HCT116 (cell line): ENCODE measurements around the gene PRSS36.

ENCODE experiments used
- EZH2 ChIP-seq: fragments of 200-600 bp; sonication (generic); IDR thresholded peaks from 2 replicates; pipeline ENCODE4 v1.6.1; 2017; ENCODE audit warnings: antibody characterized with exemption, mixed run types
- FOSL1 ChIP-seq: IDR thresholded peaks from 2 replicates; pipeline ENCODE4 v1.6.1; 2012; ENCODE audit warnings: low read depth
- JUND ChIP-seq: IDR thresholded peaks from 2 replicates; pipeline ENCODE4 v1.6.1; 2012
- POLR2A ChIP-seq: IDR thresholded peaks from 2 replicates; pipeline ENCODE4 v1.7.0; 2011; ENCODE audit warnings: borderline replicate concordance; ENCODE audit not compliant: insufficient read depth, insufficient read length; ENCODE audit errors: extremely low read depth
- RAD21 ChIP-seq: IDR thresholded peaks from 2 replicates; pipeline ENCODE4 v1.6.1; 2012; ENCODE audit warnings: low read depth, mild to moderate bottlenecking
- SIN3A ChIP-seq: IDR thresholded peaks from 2 replicates; pipeline ENCODE4 v1.6.1; 2012; ENCODE audit warnings: low read depth
- YY1 ChIP-seq: IDR thresholded peaks from 2 replicates; pipeline ENCODE4 v1.6.1; 2011; ENCODE audit warnings: low read length, low read depth, moderate library complexity, mild to moderate bottlenecking; ENCODE audit not compliant: insufficient replicate concordance; ENCODE audit errors: extremely low read depth
- ZNF274 ChIP-seq: fragments of 200-500 bp; sonication (Bioruptor generic); IDR thresholded peaks from 2 replicates; pipeline ENCODE4 v1.6.1; 2014; ENCODE audit warnings: mild to moderate bottlenecking, low read depth, low read length, inconsistent platforms
- TF ChIP-seq, protein P1 (sequence below), 3 experiments: fragments of 200-600 bp in 1 of 3; sonication (generic) in 1 of 3; IDR thresholded peaks in 2 of 3; conservative IDR thresholded peaks in 1 of 3; 2 replicates each; pipeline ENCODE4 v1.5.1; 2012 to 2017; ENCODE audit warnings: low read depth in 2 of 3, low read length in 2 of 3, antibody characterized with exemption in 1 of 3, borderline replicate concordance in 1 of 3, control low read depth in 1 of 3, mild to moderate bottlenecking in 1 of 3, mixed read lengths in 1 of 3, mixed run types in 1 of 3, moderate library complexity in 1 of 3; ENCODE audit not compliant: insufficient read depth in 1 of 3
- TF ChIP-seq, protein P2 (sequence below): IDR thresholded peaks from 2 replicates; pipeline ENCODE4 v1.6.1; 2011; ENCODE audit warnings: mild to moderate bottlenecking, low read length, moderate library complexity; ENCODE audit not compliant: insufficient replicate concordance; ENCODE audit errors: extremely low read depth

GRCh38 chr16:31189412-31189778, 39.5 kb upstream of the PRSS36 start:
- TF ChIP-seq, protein P1, sequence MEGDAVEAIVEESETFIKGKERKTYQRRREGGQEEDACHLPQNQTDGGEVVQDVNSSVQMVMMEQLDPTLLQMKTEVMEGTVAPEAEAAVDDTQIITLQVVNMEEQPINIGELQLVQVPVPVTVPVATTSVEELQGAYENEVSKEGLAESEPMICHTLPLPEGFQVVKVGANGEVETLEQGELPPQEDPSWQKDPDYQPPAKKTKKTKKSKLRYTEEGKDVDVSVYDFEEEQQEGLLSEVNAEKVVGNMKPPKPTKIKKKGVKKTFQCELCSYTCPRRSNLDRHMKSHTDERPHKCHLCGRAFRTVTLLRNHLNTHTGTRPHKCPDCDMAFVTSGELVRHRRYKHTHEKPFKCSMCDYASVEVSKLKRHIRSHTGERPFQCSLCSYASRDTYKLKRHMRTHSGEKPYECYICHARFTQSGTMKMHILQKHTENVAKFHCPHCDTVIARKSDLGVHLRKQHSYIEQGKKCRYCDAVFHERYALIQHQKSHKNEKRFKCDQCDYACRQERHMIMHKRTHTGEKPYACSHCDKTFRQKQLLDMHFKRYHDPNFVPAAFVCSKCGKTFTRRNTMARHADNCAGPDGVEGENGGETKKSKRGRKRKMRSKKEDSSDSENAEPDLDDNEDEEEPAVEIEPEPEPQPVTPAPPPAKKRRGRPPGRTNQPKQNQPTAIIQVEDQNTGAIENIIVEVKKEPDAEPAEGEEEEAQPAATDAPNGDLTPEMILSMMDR (IDR thresholded peaks at IDR 0.05 in 2 of 3, conservative IDR thresholded peaks at IDR 0.05 in 1 of 3; ENCODE audit: borderline replicate concordance in 1 of 3, insufficient read depth in 1 of 3, low read depth in 2 of 3, low read length in 2 of 3) = no peak
- no peak for TF ChIP-seq ZNF274
- no peak for TF ChIP-seq RAD21
- no peak for TF ChIP-seq JUND
- no peak for TF ChIP-seq FOSL1
- TF ChIP-seq YY1 = no peak
- TF ChIP-seq, protein P2, sequence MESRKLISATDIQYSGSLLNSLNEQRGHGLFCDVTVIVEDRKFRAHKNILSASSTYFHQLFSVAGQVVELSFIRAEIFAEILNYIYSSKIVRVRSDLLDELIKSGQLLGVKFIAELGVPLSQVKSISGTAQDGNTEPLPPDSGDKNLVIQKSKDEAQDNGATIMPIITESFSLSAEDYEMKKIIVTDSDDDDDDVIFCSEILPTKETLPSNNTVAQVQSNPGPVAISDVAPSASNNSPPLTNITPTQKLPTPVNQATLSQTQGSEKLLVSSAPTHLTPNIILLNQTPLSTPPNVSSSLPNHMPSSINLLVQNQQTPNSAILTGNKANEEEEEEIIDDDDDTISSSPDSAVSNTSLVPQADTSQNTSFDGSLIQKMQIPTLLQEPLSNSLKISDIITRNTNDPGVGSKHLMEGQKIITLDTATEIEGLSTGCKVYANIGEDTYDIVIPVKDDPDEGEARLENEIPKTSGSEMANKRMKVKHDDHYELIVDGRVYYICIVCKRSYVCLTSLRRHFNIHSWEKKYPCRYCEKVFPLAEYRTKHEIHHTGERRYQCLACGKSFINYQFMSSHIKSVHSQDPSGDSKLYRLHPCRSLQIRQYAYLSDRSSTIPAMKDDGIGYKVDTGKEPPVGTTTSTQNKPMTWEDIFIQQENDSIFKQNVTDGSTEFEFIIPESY = no peak
- TF ChIP-seq POLR2A = no peak
- no peak for TF ChIP-seq SIN3A
- TF ChIP-seq EZH2 = no peak
